SK-N-SH treated with all-trans-retinoic acid at 6 μM for 48 hours (cell line): ENCODE measurements around the gene ZNF212.

Source experiments
- ATAC-seq: fragments of 200-7000 bp; cut with Tn5 transposase; 3 replicates; pipeline ENCODE4 v1.9.1; 2020; ENCODE audit warnings: mild to moderate bottlenecking, moderate library complexity
- ARNTL ChIP-seq: fragments of 450-650 bp; formaldehyde crosslinking; IDR thresholded peaks from 2 replicates; pipeline ENCODE4 v1.5.0; 2020; ENCODE audit warnings: low read depth, mild to moderate bottlenecking, moderate library complexity, borderline replicate concordance
- BACH2 ChIP-seq: fragments of 250-450 bp; sonication (Bioruptor Pico); IDR thresholded peaks from 2 replicates; pipeline ENCODE4 v1.9.0; 2021; ENCODE audit warnings: mild to moderate bottlenecking, borderline replicate concordance
- CSDC2 ChIP-seq: fragments of 250-450 bp; sonication (Bioruptor Pico); IDR thresholded peaks from 2 replicates; pipeline ENCODE4 v1.5.0; 2020; ENCODE audit warnings: mild to moderate bottlenecking, moderate library complexity
- ESRRG ChIP-seq: fragments of 250-450 bp; sonication (Bioruptor Pico); IDR thresholded peaks from 2 replicates; pipeline ENCODE4 v1.6.1; 2021; ENCODE audit warnings: mild to moderate bottlenecking
- GLIS3 ChIP-seq: fragments of 250-450 bp; sonication (Bioruptor Pico); IDR thresholded peaks from 2 replicates; pipeline ENCODE4 v1.5.0; 2020; ENCODE audit warnings: mild to moderate bottlenecking, moderate library complexity
- ISL1 ChIP-seq: fragments of 250-450 bp; sonication (Bioruptor Pico); IDR thresholded peaks from 2 replicates; pipeline ENCODE4 v2.1.2; 2022; ENCODE audit warnings: mild to moderate bottlenecking, moderate library complexity
- OSR1 ChIP-seq: fragments of 250-450 bp; sonication (Bioruptor Pico); IDR thresholded peaks from 2 replicates; pipeline ENCODE4 v1.8.0; 2022; ENCODE audit warnings: moderate library complexity, mild to moderate bottlenecking, inconsistent platforms
- PPARA ChIP-seq: fragments of 250-450 bp; sonication (Bioruptor Pico); IDR thresholded peaks from 2 replicates; pipeline ENCODE4 v1.5.0; 2020; ENCODE audit warnings: mild to moderate bottlenecking, borderline replicate concordance
- RARB ChIP-seq: fragments of 250-450 bp; sonication (Bioruptor Pico); IDR thresholded peaks from 2 replicates; pipeline ENCODE4 v1.8.0; 2021; ENCODE audit warnings: mild to moderate bottlenecking, moderate library complexity
- TCF4 ChIP-seq: fragments of 250-450 bp; sonication (Bioruptor Pico); IDR thresholded peaks from 2 replicates; pipeline ENCODE4 v1.8.0; 2021; ENCODE audit warnings: mild to moderate bottlenecking, moderate library complexity, borderline replicate concordance
- ZC3H10 ChIP-seq: fragments of 250-450 bp; sonication (Bioruptor Pico); IDR thresholded peaks from 2 replicates; pipeline ENCODE4 v1.5.1; 2021; ENCODE audit warnings: mild to moderate bottlenecking, moderate library complexity
- ZFP3 ChIP-seq: fragments of 250-450 bp; sonication (Bioruptor Pico); IDR thresholded peaks from 2 replicates; pipeline ENCODE4 v1.5.0; 2020; ENCODE audit warnings: mild to moderate bottlenecking, moderate library complexity
- ZFP30 ChIP-seq: fragments of 450-650 bp; formaldehyde crosslinking; IDR thresholded peaks from 2 replicates; pipeline ENCODE4 v1.5.0; 2022; ENCODE audit warnings: mild to moderate bottlenecking, moderate library complexity
- ZNF565 ChIP-seq: fragments of 450-650 bp; formaldehyde crosslinking; conservative IDR thresholded peaks from 2 replicates; pipeline ENCODE4 v1.5.0; 2020; ENCODE audit warnings: low read depth, mild to moderate bottlenecking, moderate library complexity
- ZNF70 ChIP-seq: fragments of 450-650 bp; formaldehyde crosslinking; IDR thresholded peaks from 2 replicates; pipeline ENCODE4 v1.5.0; 2020; ENCODE audit warnings: mild to moderate bottlenecking, moderate library complexity
- ZNF8 ChIP-seq: fragments of 450-650 bp; formaldehyde crosslinking; IDR thresholded peaks from 2 replicates; pipeline ENCODE4 v1.5.0; 2020; ENCODE audit warnings: mild to moderate bottlenecking, moderate library complexity
- TF ChIP-seq, protein P1 (sequence below): fragments of 250-450 bp; sonication (Bioruptor Pico); IDR thresholded peaks from 2 replicates; pipeline ENCODE4 v1.8.0; 2021; ENCODE audit warnings: low read depth, mild to moderate bottlenecking, moderate library complexity, borderline replicate concordance
- TF ChIP-seq, protein P2 (sequence below): fragments of 250-450 bp; sonication (Bioruptor Pico); IDR thresholded peaks from 2 replicates; pipeline ENCODE4 v1.5.1; 2020; ENCODE audit warnings: low read depth, mild to moderate bottlenecking, moderate library complexity
- TF ChIP-seq, protein P3 (sequence below): fragments of 250-450 bp; sonication (Bioruptor Pico); IDR thresholded peaks from 2 replicates; pipeline ENCODE4 v1.5.0; 2020; ENCODE audit warnings: mild to moderate bottlenecking, moderate library complexity
- TF ChIP-seq, protein P4 (sequence below): fragments of 250-450 bp; sonication (Bioruptor Pico); IDR thresholded peaks from 2 replicates; pipeline ENCODE4 v1.8.0; 2020; ENCODE audit warnings: mild to moderate bottlenecking, moderate library complexity, borderline replicate concordance

Gene ZNF212

DNA sequence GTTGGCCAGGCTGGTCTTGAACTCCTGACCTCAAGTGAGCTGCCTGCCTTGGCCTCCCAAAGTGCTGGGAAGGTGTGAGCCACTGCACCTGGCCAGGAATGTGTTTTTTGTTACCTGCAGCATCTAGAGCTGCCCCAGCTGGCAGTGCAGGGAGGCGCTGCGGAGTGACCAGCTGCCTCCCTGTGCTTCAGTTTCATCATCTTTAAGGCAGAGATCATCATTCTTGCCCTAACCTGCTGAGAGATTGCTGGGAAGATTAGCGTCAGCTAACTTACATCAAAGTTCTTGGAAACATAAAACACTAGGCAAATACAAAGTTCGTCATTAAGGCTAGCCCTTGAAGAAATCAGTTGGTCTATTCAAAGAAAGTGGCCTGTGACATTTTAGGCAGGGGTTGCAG lies 41.8 kb upstream of the ZNF212 start:
- no peak for ATAC-seq
- TF ChIP-seq CSDC2 (CRISPR knock-in tag) (no peak), PPARA (CRISPR knock-in tag) (no peak), ZFP3 (CRISPR knock-in tag) (no peak), ZNF70 (CRISPR knock-in tag) (no peak), ZNF8 (CRISPR knock-in tag) (no peak)
- TF ChIP-seq, protein P1, sequence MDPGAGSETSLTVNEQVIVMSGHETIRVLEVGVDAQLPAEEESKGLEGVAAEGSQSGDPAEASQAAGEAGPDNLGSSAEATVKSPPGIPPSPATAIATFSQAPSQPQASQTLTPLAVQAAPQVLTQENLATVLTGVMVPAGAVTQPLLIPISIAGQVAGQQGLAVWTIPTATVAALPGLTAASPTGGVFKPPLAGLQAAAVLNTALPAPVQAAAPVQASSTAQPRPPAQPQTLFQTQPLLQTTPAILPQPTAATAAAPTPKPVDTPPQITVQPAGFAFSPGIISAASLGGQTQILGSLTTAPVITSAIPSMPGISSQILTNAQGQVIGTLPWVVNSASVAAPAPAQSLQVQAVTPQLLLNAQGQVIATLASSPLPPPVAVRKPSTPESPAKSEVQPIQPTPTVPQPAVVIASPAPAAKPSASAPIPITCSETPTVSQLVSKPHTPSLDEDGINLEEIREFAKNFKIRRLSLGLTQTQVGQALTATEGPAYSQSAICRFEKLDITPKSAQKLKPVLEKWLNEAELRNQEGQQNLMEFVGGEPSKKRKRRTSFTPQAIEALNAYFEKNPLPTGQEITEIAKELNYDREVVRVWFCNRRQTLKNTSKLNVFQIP (CRISPR knock-in tag), result no peak
- TF ChIP-seq, protein P2, sequence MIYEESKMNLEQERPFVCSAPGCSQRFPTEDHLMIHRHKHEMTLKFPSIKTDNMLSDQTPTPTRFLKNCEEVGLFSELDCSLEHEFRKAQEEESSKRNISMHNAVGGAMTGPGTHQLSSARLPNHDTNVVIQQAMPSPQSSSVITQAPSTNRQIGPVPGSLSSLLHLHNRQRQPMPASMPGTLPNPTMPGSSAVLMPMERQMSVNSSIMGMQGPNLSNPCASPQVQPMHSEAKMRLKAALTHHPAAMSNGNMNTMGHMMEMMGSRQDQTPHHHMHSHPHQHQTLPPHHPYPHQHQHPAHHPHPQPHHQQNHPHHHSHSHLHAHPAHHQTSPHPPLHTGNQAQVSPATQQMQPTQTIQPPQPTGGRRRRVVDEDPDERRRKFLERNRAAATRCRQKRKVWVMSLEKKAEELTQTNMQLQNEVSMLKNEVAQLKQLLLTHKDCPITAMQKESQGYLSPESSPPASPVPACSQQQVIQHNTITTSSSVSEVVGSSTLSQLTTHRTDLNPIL (CRISPR knock-in tag), result no peak

DNA sequence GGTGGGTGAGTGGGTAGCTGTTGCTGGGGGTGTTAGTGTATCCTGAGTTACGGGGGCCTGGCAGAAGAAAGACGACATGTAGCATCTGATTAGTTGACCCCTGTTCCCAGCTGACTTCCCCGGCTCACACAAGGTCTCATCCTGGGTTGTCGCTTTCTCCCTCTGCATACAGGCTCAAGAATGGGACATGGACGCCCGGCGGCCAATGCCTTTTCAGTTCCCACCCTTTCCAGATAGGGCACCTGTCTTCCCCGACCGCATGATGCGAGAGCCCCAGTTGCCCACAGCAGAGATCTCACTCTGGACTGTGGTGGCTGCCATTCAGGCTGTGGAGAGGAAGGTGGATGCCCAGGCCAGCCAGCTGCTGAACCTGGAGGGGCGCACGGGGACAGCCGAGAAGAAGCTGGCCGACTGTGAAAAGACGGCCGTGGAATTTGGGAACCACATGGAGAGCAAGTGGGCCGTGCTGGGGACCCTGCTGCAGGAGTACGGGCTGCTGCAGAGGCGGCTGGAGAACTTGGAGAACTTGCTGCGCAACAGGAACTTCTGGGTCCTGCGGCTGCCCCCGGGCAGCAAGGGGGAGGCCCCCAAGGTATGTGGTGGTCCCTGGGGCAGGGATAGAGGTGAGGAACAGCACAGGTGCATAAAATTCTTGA lies 41.2 kb upstream of the ZNF212 start:
- TF ChIP-seq, protein P1 (CRISPR knock-in tag), result no peak
- TF ChIP-seq ARNTL (CRISPR knock-in tag), result no peak
- TF ChIP-seq ISL1 (CRISPR knock-in tag), result no peak
- TF ChIP-seq ZC3H10 (CRISPR knock-in tag), result no peak
- no peak for TF ChIP-seq BACH2 (CRISPR knock-in tag)
- TF ChIP-seq, all 23 proteins: peak for 0
- no peak for ATAC-seq

DNA sequence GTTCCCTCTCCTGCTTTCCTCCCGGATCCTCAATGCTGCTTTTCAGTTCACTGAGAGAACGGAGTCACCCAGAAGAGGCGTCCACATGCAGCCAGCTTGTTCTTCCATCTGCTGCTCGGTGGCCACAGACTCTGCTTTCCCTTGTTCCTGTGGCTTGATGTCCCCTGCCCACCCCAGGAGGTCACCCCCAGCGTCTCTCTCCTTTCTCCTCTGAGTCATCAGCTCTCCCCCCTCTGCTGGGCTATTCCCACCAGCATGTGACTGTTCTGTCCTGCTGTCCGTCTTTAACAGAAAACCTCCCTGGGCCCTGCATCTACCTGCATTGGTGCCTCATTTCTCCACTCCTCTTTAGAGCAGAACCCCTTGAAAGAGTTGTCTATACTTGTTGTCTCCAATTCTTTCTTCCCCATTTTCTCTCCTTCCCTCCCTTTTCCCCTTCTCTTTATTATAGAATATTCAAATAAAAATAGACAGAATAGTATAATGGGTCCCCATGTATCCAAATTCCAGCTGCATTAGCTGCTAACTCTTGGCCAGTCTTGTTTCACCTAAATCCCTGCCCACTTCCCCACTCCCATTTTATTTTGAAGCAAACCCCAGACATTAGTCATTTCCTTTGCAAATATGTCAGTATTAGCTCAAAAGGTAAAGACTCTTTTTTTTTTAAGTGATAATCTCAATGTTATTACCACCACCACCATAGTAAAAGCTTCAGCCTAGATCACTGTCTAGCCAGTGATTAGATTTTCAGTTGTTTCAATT lies 40.0 kb upstream of the ZNF212 start:
- ATAC-seq, result no peak
- TF ChIP-seq, protein P3, sequence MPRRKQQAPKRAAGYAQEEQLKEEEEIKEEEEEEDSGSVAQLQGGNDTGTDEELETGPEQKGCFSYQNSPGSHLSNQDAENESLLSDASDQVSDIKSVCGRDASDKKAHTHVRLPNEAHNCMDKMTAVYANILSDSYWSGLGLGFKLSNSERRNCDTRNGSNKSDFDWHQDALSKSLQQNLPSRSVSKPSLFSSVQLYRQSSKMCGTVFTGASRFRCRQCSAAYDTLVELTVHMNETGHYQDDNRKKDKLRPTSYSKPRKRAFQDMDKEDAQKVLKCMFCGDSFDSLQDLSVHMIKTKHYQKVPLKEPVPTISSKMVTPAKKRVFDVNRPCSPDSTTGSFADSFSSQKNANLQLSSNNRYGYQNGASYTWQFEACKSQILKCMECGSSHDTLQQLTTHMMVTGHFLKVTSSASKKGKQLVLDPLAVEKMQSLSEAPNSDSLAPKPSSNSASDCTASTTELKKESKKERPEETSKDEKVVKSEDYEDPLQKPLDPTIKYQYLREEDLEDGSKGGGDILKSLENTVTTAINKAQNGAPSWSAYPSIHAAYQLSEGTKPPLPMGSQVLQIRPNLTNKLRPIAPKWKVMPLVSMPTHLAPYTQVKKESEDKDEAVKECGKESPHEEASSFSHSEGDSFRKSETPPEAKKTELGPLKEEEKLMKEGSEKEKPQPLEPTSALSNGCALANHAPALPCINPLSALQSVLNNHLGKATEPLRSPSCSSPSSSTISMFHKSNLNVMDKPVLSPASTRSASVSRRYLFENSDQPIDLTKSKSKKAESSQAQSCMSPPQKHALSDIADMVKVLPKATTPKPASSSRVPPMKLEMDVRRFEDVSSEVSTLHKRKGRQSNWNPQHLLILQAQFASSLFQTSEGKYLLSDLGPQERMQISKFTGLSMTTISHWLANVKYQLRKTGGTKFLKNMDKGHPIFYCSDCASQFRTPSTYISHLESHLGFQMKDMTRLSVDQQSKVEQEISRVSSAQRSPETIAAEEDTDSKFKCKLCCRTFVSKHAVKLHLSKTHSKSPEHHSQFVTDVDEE, result no peak
- TF ChIP-seq RARB (CRISPR knock-in tag), result no peak
- no peak for TF ChIP-seq ZNF70 (CRISPR knock-in tag)
- TF ChIP-seq OSR1 (CRISPR knock-in tag), result no peak
- no peak for TF ChIP-seq TCF4
- TF ChIP-seq ARNTL (CRISPR knock-in tag), result no peak
- TF ChIP-seq BACH2 (CRISPR knock-in tag), result no peak
- TF ChIP-seq PPARA (CRISPR knock-in tag), result no peak
- no peak for TF ChIP-seq ZNF8 (CRISPR knock-in tag)

DNA sequence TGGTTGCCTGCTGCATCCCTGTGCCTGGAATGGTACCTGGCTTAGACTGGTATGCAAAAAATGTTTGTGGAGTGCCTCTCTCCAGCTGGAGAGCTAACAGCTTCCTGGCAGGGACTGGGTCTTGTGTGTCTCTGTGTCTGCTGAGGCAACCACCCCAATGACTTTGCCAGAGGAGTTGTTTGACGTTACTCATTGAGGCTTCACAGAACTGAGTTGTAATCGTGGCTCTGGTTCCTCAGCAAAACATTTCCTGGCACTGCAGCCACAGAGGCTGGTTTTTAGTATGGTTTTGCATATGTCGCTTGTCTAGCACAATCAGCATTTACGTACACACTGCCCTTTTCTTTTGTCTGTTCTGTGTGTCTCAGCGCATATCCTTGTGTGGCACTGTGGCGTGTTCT lies 36.6 kb upstream of the ZNF212 start:
- ATAC-seq, result no peak
- TF ChIP-seq ZNF565 (no peak), ESRRG (CRISPR knock-in tag) (no peak), CSDC2 (CRISPR knock-in tag) (no peak), ISL1 (CRISPR knock-in tag) (no peak), ZFP30 (CRISPR knock-in tag) (no peak), GLIS3 (no peak)
- TF ChIP-seq, protein P4, sequence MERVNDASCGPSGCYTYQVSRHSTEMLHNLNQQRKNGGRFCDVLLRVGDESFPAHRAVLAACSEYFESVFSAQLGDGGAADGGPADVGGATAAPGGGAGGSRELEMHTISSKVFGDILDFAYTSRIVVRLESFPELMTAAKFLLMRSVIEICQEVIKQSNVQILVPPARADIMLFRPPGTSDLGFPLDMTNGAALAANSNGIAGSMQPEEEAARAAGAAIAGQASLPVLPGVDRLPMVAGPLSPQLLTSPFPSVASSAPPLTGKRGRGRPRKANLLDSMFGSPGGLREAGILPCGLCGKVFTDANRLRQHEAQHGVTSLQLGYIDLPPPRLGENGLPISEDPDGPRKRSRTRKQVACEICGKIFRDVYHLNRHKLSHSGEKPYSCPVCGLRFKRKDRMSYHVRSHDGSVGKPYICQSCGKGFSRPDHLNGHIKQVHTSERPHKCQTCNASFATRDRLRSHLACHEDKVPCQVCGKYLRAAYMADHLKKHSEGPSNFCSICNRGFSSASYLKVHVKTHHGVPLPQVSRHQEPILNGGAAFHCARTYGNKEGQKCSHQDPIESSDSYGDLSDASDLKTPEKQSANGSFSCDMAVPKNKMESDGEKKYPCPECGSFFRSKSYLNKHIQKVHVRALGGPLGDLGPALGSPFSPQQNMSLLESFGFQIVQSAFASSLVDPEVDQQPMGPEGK (CRISPR knock-in tag), result no peak
